Measurements from ENCODE around the gene GARIN5A. TPM values are rescaled to one million over a fixed set of nuclear protein-coding genes. Genes with fewer than 3 reads are reported as not detected.

GARIN5A gene
- total and polyA plus RNA-seq, 5 donors from 2014 or later: 0.39 to 0.83 (median 0.64) TPM; not detected in 2

DNA sequence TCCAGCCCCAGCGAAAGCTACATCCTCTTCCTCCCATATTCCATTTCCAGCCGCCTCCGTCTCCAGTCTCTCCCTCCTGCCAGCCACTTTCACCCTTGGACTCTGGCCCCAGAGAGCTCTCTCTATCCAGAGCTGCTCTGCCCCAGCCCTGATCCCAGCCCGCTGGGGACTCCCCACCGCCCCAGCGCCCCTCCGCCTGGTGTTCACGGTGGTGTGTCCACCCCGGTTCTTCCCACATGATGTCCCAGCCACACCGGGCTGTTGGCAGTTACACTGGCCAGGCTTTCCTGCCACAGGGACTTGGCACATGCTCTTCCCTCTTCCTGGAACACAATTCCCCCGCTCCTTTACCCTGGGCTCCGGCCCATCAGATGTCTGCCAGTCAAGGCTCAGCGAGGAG is 11.6 kb downstream of the GARIN5A start:
- ATAC-seq (ENCODE audit: low read depth in 2 of 2): no peak
- no peak overlapping the region for H3K4me3 Mint-ChIP-seq
- peaks cover 0 to 2% (median 0%) of the 10 kb centered on the region in 7 donors for H3K9me3 Mint-ChIP-seq
- Histone ChIP-seq H3K27ac (ENCODE audit: insufficient read depth, low read length, poor library complexity, severe bottlenecking) (no peak overlapping the region), H3K36me3 (ENCODE audit: control insufficient read depth, insufficient read depth, low read length) (no peaks in the 10 kb centered on the region), H3K4me1 (ENCODE audit: control insufficient read depth, insufficient read depth, low read length, poor library complexity, severe bottlenecking) (peaks cover 5% of the 10 kb centered on the region), H3K27me3 (ENCODE audit: control insufficient read depth, insufficient read depth, low read length) (no peaks in the 10 kb centered on the region), H3K9me3 (ENCODE audit: control insufficient read depth in 2 of 2, low read length in 2 of 2) (no peaks in the 10 kb centered on the region), H3K4me3 (ENCODE audit: low read depth, low read length) (no peak overlapping the region)
- H3K27ac Mint-ChIP-seq: no peak overlapping the region
- DNase-seq: no peak
- H3K36me3 Mint-ChIP-seq: no peaks in the 10 kb centered on the region
- peaks cover 0 to 7% (median 4%) of the 10 kb centered on the region in 4 donors for H3K4me1 Mint-ChIP-seq
- peaks cover 2% of the 10 kb centered on the region for H3K27me3 Mint-ChIP-seq

DNA sequence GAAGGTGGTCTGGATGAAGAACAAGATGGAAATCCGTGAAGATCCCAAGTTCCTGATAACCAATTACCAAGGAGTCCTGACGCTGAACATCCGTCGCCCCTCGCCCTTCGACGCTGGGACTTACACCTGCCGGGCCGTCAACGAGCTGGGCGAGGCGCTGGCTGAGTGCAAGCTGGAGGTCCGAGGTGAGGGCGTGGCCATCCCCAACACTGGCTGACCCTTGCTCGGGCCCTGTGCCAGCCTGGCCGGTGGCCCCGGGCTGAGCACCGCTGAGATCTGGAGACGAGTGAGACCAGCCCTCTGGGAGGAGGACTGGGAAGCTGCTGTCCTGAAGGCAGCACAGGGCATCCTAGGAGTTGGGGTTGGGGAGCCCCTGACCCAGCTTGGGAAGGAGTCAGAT is 12.3 kb downstream of the GARIN5A start:
- no peak overlapping the region for H3K27ac ChIP-seq (ENCODE audit: insufficient read depth, low read length, poor library complexity, severe bottlenecking)
- no peak overlapping the region for H3K4me3 ChIP-seq (ENCODE audit: low read depth, low read length)
- peaks cover 5% of the 10 kb centered on the region for H3K4me1 ChIP-seq (ENCODE audit: control insufficient read depth, insufficient read depth, low read length, poor library complexity, severe bottlenecking)
- Mint-ChIP-seq H3K27ac (no peak overlapping the region), H3K9me3 (peaks cover 0 to 2% (median 0%) of the 10 kb centered on the region in 7 donors), H3K36me3 (no peaks in the 10 kb centered on the region), H3K4me1 (peaks cover 0 to 7% (median 4%) of the 10 kb centered on the region in 4 donors), H3K27me3 (peaks cover 4% of the 10 kb centered on the region), H3K4me3 (no peak overlapping the region)
- H3K36me3 ChIP-seq (ENCODE audit: control insufficient read depth, insufficient read depth, low read length): no peaks in the 10 kb centered on the region
- no peaks in the 10 kb centered on the region for H3K9me3 ChIP-seq (ENCODE audit: control insufficient read depth in 2 of 2, low read length in 2 of 2)
- no peaks in the 10 kb centered on the region for H3K27me3 ChIP-seq (ENCODE audit: control insufficient read depth, insufficient read depth, low read length)
- ATAC-seq (ENCODE audit: low read depth in 2 of 2) (no peak), DNase-seq (no peak)

DNA sequence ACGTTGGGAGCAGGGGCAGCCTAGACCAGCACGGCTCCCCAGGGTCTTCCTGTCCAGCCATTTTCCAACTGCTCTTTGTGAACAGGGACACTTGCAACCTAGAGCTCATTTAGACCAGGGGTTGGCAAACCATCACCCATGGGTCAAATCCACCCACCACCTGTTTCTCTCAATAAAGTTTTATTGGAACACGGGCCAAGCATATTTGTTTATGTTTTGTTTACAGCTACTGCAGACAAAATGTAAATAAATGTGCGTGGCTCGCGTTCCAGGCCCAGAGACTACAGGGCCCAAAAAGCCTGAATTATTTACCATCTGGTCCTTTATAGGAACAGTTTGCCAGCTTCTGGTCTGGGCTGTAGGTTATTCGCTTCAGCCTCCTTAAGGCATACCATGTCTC is 13.7 kb downstream of the GARIN5A start:
- Mint-ChIP-seq H3K4me1 (peaks cover 0 to 7% (median 4%) of the 10 kb centered on the region in 4 donors), H3K27ac (no peak overlapping the region), H3K27me3 (peaks cover 4% of the 10 kb centered on the region), H3K4me3 (no peak overlapping the region), H3K36me3 (no peaks in the 10 kb centered on the region), H3K9me3 (peaks cover 0 to 2% (median 0%) of the 10 kb centered on the region in 7 donors)
- Histone ChIP-seq H3K36me3 (ENCODE audit: control insufficient read depth, insufficient read depth, low read length) (no peaks in the 10 kb centered on the region), H3K9me3 (ENCODE audit: control insufficient read depth in 2 of 2, low read length in 2 of 2) (no peaks in the 10 kb centered on the region), H3K27ac (ENCODE audit: insufficient read depth, low read length, poor library complexity, severe bottlenecking) (no peak overlapping the region), H3K27me3 (ENCODE audit: control insufficient read depth, insufficient read depth, low read length) (no peaks in the 10 kb centered on the region), H3K4me1 (ENCODE audit: control insufficient read depth, insufficient read depth, low read length, poor library complexity, severe bottlenecking) (peaks cover 5% of the 10 kb centered on the region), H3K4me3 (ENCODE audit: low read depth, low read length) (no peak overlapping the region)
- no peak for DNase-seq
- no peak for ATAC-seq (ENCODE audit: low read depth in 2 of 2)

- peak in 2 of 3 donors; percentile 49 to 69 for DNase-seq
- no peak overlapping the region for H3K27ac ChIP-seq (ENCODE audit: insufficient read depth, low read length, poor library complexity, severe bottlenecking)
- peak in 1 of 2 donors; percentile 53 for ATAC-seq (ENCODE audit: low read depth in 2 of 2)
- H3K36me3 Mint-ChIP-seq: no peaks in the 10 kb centered on the region
- peaks cover 0 to 7% (median 5%) of the 10 kb centered on the region in 4 donors for H3K4me1 Mint-ChIP-seq
- peaks cover 4% of the 10 kb centered on the region for H3K27me3 Mint-ChIP-seq
- H3K27me3 ChIP-seq (ENCODE audit: control insufficient read depth, insufficient read depth, low read length): no peaks in the 10 kb centered on the region
- H3K9me3 Mint-ChIP-seq: peaks cover 0 to 2% (median 0%) of the 10 kb centered on the region in 7 donors
- H3K27ac Mint-ChIP-seq: peak overlapping the region in 1 of 3 donors; percentile 2
- H3K36me3 ChIP-seq (ENCODE audit: control insufficient read depth, insufficient read depth, low read length): no peaks in the 10 kb centered on the region
- no peaks in the 10 kb centered on the region for H3K9me3 ChIP-seq (ENCODE audit: control insufficient read depth in 2 of 2, low read length in 2 of 2)
- no peak overlapping the region for H3K4me3 ChIP-seq (ENCODE audit: low read depth, low read length)
- H3K4me3 Mint-ChIP-seq: no peak overlapping the region
- peaks cover 5% of the 10 kb centered on the region for H3K4me1 ChIP-seq (ENCODE audit: control insufficient read depth, insufficient read depth, low read length, poor library complexity, severe bottlenecking)
Measured at GRCh38 chr19:50461066-50461875, 15.4 kb downstream of the GARIN5A start.

DNA sequence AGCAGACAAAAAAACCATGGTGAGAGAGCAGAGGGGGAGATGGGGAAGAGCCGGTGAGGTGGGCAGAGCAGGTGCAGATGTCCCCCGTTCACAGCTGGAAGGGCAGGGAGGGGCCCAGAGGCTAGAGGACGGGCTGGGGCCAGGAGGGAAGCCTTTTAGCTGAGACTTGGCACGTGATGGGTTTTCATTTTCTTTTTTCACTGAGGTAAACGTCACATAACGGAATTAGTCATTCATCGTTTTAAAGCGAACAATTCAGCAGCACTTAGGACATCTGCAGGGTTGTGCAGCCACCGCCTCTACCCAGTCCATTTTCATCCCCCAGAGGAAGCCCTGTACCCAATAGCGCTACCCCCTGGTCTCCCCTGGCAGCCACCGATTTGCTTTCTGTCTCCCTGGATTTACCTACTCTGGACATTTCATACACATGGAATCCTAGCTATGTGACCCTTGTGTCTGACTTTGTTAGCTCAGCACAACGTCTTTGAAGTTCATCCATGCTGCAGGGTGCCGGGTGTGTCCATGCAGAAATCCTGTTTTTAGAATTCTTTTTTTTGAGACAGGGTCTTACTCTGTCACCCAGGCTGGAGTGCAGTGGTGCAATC is 16.4 kb downstream of the GARIN5A start:
- Mint-ChIP-seq H3K27me3 (peaks cover 4% of the 10 kb centered on the region), H3K27ac (peak overlapping the region in 1 of 3 donors; percentile 72), H3K4me3 (no peak overlapping the region), H3K9me3 (peaks cover 0 to 2% (median 0%) of the 10 kb centered on the region in 7 donors), H3K36me3 (no peaks in the 10 kb centered on the region), H3K4me1 (peaks cover 0 to 7% (median 5%) of the 10 kb centered on the region in 4 donors)
- DNase-seq (peak in 1 of 3 donors; percentile 44), ATAC-seq (ENCODE audit: low read depth in 2 of 2) (peak in 1 of 2 donors; percentile 51)
- H3K9me3 ChIP-seq (ENCODE audit: control insufficient read depth in 2 of 2, low read length in 2 of 2): no peaks in the 10 kb centered on the region
- H3K27ac ChIP-seq (ENCODE audit: insufficient read depth, low read length, poor library complexity, severe bottlenecking): no peak overlapping the region
- no peaks in the 10 kb centered on the region for H3K27me3 ChIP-seq (ENCODE audit: control insufficient read depth, insufficient read depth, low read length)
- no peaks in the 10 kb centered on the region for H3K36me3 ChIP-seq (ENCODE audit: control insufficient read depth, insufficient read depth, low read length)
- H3K4me3 ChIP-seq (ENCODE audit: low read depth, low read length): no peak overlapping the region
- peaks cover 5% of the 10 kb centered on the region for H3K4me1 ChIP-seq (ENCODE audit: control insufficient read depth, insufficient read depth, low read length, poor library complexity, severe bottlenecking)

DNA sequence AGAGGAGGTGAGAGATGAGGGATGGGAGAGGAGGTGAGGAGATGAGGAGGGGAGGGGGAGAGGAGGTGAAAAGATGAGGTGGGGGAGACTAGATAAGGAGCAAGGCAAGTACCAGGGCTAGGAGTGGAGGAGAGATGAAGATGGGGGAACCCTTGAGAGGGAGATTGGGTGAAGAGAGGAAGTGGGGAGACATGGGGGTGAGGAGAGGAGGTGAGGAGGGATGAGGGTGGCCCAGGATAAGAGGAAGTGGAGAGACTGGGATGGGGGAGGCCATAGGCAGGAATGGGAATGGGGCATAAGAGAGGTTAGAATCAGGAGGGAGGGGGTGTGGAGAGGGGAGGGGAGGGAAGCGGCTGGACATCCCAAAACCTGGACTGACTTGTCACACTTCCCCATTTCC is 17.0 kb downstream of the GARIN5A start:
- peaks cover 0 to 2% (median 0%) of the 10 kb centered on the region in 7 donors for H3K9me3 Mint-ChIP-seq
- no peaks in the 10 kb centered on the region for H3K9me3 ChIP-seq (ENCODE audit: control insufficient read depth in 2 of 2, low read length in 2 of 2)
- ATAC-seq (ENCODE audit: low read depth in 2 of 2) (no peak), DNase-seq (no peak)
- no peak overlapping the region for H3K27ac ChIP-seq (ENCODE audit: insufficient read depth, low read length, poor library complexity, severe bottlenecking)
- H3K27me3 Mint-ChIP-seq: peaks cover 4% of the 10 kb centered on the region
- H3K4me3 Mint-ChIP-seq: no peak overlapping the region
- H3K27me3 ChIP-seq (ENCODE audit: control insufficient read depth, insufficient read depth, low read length): no peaks in the 10 kb centered on the region
- H3K27ac Mint-ChIP-seq: no peak overlapping the region
- H3K4me1 ChIP-seq (ENCODE audit: control insufficient read depth, insufficient read depth, low read length, poor library complexity, severe bottlenecking): peaks cover 5% of the 10 kb centered on the region
- peaks cover 0 to 7% (median 5%) of the 10 kb centered on the region in 4 donors for H3K4me1 Mint-ChIP-seq
- no peaks in the 10 kb centered on the region for H3K36me3 Mint-ChIP-seq
- H3K4me3 ChIP-seq (ENCODE audit: low read depth, low read length): no peak overlapping the region
- no peaks in the 10 kb centered on the region for H3K36me3 ChIP-seq (ENCODE audit: control insufficient read depth, insufficient read depth, low read length)

DNA sequence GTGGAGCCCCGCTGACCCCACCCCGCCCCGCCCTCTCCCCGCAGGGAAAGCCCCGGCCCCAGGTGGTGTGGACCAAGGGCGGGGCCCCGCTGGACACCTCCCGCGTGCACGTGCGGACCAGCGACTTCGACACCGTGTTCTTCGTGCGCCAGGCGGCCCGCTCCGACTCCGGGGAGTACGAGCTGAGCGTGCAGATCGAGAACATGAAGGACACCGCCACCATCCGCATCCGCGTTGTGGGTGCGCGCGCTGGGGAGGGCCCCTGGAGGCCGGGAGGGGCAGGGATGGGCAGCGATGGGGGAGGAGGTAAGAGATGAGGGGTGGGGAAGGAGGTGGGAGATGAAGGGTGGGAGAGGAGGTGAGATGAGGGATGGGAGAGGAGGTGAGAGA is 17.6 kb downstream of the GARIN5A start:
- H3K27me3 ChIP-seq (ENCODE audit: control insufficient read depth, insufficient read depth, low read length): no peaks in the 10 kb centered on the region
- DNase-seq: no peak
- no peaks in the 10 kb centered on the region for H3K36me3 Mint-ChIP-seq

More for the DNA sequence above, 17.6 kb downstream of the GARIN5A start:
- ATAC-seq (ENCODE audit: low read depth in 2 of 2): no peak
- no peak overlapping the region for H3K27ac Mint-ChIP-seq
- peaks cover 4% of the 10 kb centered on the region for H3K27me3 Mint-ChIP-seq
- Histone ChIP-seq H3K36me3 (ENCODE audit: control insufficient read depth, insufficient read depth, low read length) (no peaks in the 10 kb centered on the region), H3K27ac (ENCODE audit: insufficient read depth, low read length, poor library complexity, severe bottlenecking) (no peak overlapping the region), H3K4me1 (ENCODE audit: control insufficient read depth, insufficient read depth, low read length, poor library complexity, severe bottlenecking) (peaks cover 5% of the 10 kb centered on the region), H3K9me3 (ENCODE audit: control insufficient read depth in 2 of 2, low read length in 2 of 2) (no peaks in the 10 kb centered on the region), H3K4me3 (ENCODE audit: low read depth, low read length) (no peak overlapping the region)
- peaks cover 0 to 2% (median 0%) of the 10 kb centered on the region in 7 donors for H3K9me3 Mint-ChIP-seq
- no peak overlapping the region for H3K4me3 Mint-ChIP-seq
- H3K4me1 Mint-ChIP-seq: peaks cover 0 to 7% (median 5%) of the 10 kb centered on the region in 4 donors

All from CD4-positive, CD25-positive, alpha-beta regulatory T cell (primary cell).